IMR-90 (cell line): ENCODE data around the gene ANO2. TPM values are rescaled to one million over a fixed set of nuclear protein-coding genes. Genes with fewer than 3 reads are reported as not detected.

Source experiments
- ATAC-seq: fragments of 200-7000 bp; cut with Tn5 transposase; 2 replicates; pipeline ENCODE4 v1.9.1; 2020; ENCODE audit warnings: low read depth, mild to moderate bottlenecking, moderate library complexity
- BruUV-seq: library from RNA; stranded (reverse); fragments of 400-500 nt; replicated peaks from 2 replicates; lab custom pipeline; 2021; lab: Mats Ljungman, UMichigan
- CTCF ChIA-PET: fragments of 300-600 bp; formaldehyde crosslinking; extraction: SDS; loops from one replicate; lab custom pipeline; 2021; ENCODE audit warnings: antibody characterized with exemption; lab: Yijun Ruan, JAX
- POLR2A ChIA-PET: fragments of 300-600 bp; sonication (Branson Sonifier 250); formaldehyde crosslinking; loops from one replicate; lab custom pipeline; 2022; ENCODE audit warnings: antibody characterized with exemption; ENCODE audit not compliant: unreplicated experiment; lab: Charles Lee
- DNase-seq: peaks from one replicate; pipeline ENCODE4 v3.0.0; 2013
- H2AFZ ChIP-seq: replicated peaks from 2 replicates; pipeline ENCODE3; 2013; ENCODE audit warnings: low read length, mild to moderate bottlenecking; ENCODE audit not compliant: poor library complexity
- H2AK5ac ChIP-seq: 2 replicates; pipeline ENCODE4 v1.6.1; 2013; ENCODE audit warnings: low read depth, low read length, inconsistent platforms
- H2AK9ac ChIP-seq: replicated peaks from 2 replicates; pipeline ENCODE3; 2013; ENCODE audit warnings: mild to moderate bottlenecking, low read depth, low read length, moderate library complexity; ENCODE audit not compliant: poor library complexity
- H2BK120ac ChIP-seq: 2 replicates; pipeline ENCODE4 v1.6.1; 2013; ENCODE audit warnings: low read depth, low read length, inconsistent platforms
- H2BK15ac ChIP-seq: 3 replicates; pipeline ENCODE4 v1.6.1; 2013; ENCODE audit warnings: low read depth, low read length, inconsistent platforms
- H2BK20ac ChIP-seq: 2 replicates; pipeline ENCODE4 v1.6.1; 2013; ENCODE audit warnings: low read depth, mild to moderate bottlenecking, inconsistent platforms, low read length, moderate library complexity
- H2BK5ac ChIP-seq: 2 replicates; pipeline ENCODE4 v1.6.1; 2013; ENCODE audit warnings: mild to moderate bottlenecking, low read depth, low read length, inconsistent platforms; ENCODE audit not compliant: poor library complexity, severe bottlenecking
- H3K14ac ChIP-seq: replicated peaks from 2 replicates; pipeline ENCODE4 v1.6.1; 2013; ENCODE audit warnings: low read depth, low read length, inconsistent platforms
- H3K18ac ChIP-seq: 2 replicates; pipeline ENCODE4 v1.6.1; 2013; ENCODE audit warnings: low read depth, low read length, control low read depth
- H3K23ac ChIP-seq: 2 replicates; pipeline ENCODE4 v1.6.1; 2013; ENCODE audit warnings: low read depth, low read length, inconsistent platforms
- H3K27ac ChIP-seq: 2 replicates; pipeline ENCODE4 v1.5.1; 2013; ENCODE audit warnings: mild to moderate bottlenecking, control low read depth, low read length; ENCODE audit not compliant: insufficient read depth
- H3K27me3 ChIP-seq: 2 replicates; pipeline ENCODE4 v1.6.1; 2013; ENCODE audit warnings: low read length; ENCODE audit not compliant: control insufficient read depth, insufficient read depth
- H3K36me3 ChIP-seq: 2 replicates; pipeline ENCODE4 v1.6.1; 2013; ENCODE audit warnings: low read length, mixed read lengths; ENCODE audit not compliant: control insufficient read depth, insufficient read depth
- H3K4ac ChIP-seq: 2 replicates; pipeline ENCODE4 v1.6.1; 2013; ENCODE audit warnings: low read depth, low read length, inconsistent platforms
- H3K4me1 ChIP-seq: 2 replicates; pipeline ENCODE4 v1.6.1; 2013; ENCODE audit warnings: low read length, mixed read lengths; ENCODE audit not compliant: control insufficient read depth, insufficient read depth
- H3K4me2 ChIP-seq: 2 replicates; pipeline ENCODE4 v1.6.1; 2013; ENCODE audit warnings: low read depth, mild to moderate bottlenecking, control low read depth, low read length, moderate library complexity
- H3K4me3 ChIP-seq: 2 replicates; pipeline ENCODE4 v1.5.1; 2013; ENCODE audit warnings: low read depth, mild to moderate bottlenecking, control low read depth, low read length, moderate library complexity; ENCODE audit not compliant: insufficient read depth
- H3K56ac ChIP-seq: 2 replicates; pipeline ENCODE4 v1.6.1; 2013; ENCODE audit warnings: low read length, inconsistent platforms; ENCODE audit not compliant: insufficient read depth; ENCODE audit errors: extremely low read depth
- H3K79me1 ChIP-seq, 2 experiments: 2 replicates each; pipeline ENCODE4 v1.6.1; 2013; ENCODE audit warnings: low read length in 2 of 2, inconsistent platforms in 1 of 2, low read depth in 1 of 2
- H3K9ac ChIP-seq: 2 replicates; pipeline ENCODE4 v1.6.1; 2013; ENCODE audit warnings: low read depth, low read length, control low read depth
- H3K9me1 ChIP-seq: 2 replicates; pipeline ENCODE4 v1.6.1; 2013; ENCODE audit warnings: low read length, inconsistent platforms; ENCODE audit not compliant: insufficient read depth
- H3K9me3 ChIP-seq: 2 replicates; pipeline ENCODE4 v1.6.1; 2013; ENCODE audit warnings: low read length; ENCODE audit not compliant: control insufficient read depth, insufficient read depth
- H4K20me1 ChIP-seq: 2 replicates; pipeline ENCODE4 v1.6.1; 2013; ENCODE audit warnings: low read length, inconsistent platforms; ENCODE audit not compliant: insufficient read depth
- H4K5ac ChIP-seq: 2 replicates; pipeline ENCODE4 v1.6.1; 2013; ENCODE audit warnings: mild to moderate bottlenecking, low read depth, low read length, control low read depth
- H4K8ac ChIP-seq, 2 experiments: 2 replicates each; pipeline ENCODE4 v1.6.1; 2013; ENCODE audit warnings: low read depth in 2 of 2, low read length in 2 of 2, control low read depth in 1 of 2, inconsistent platforms in 1 of 2
- H4K91ac ChIP-seq: 2 replicates; pipeline ENCODE4 v1.6.1; 2013; ENCODE audit warnings: low read depth, low read length, inconsistent platforms; ENCODE audit not compliant: insufficient read depth
- BHLHE40 ChIP-seq: fragments of 150-350 bp; IDR thresholded peaks from 2 replicates; pipeline ENCODE4 v1.6.1; 2016; ENCODE audit warnings: mild to moderate bottlenecking, low read depth, low read length
- FOS ChIP-seq: fragments of 150-350 bp; IDR thresholded peaks from 2 replicates; pipeline ENCODE4 v1.6.1; 2016; ENCODE audit warnings: low read depth, low read length
- POLR2A ChIP-seq: IDR thresholded peaks from 2 replicates; pipeline ENCODE4 v1.6.1; 2012; ENCODE audit warnings: mild to moderate bottlenecking, low read depth, low read length
- WGBS, 2 experiments: methylation state at CpG; one replicate each; pipeline versions ENCODE4 v1.1.5 to v1.1.7; 2013; ENCODE audit warnings: missing lambda C conversion rate in 2 of 2; ENCODE audit not compliant: insufficient read length in 1 of 2; ENCODE audit errors: extremely low coverage in 2 of 2; 5-methylcytosine and 5-hydroxymethylcytosine counted together
- dilution Hi-C: fragments of 300-500 bp; cut with HindIII; formaldehyde crosslinking; loops from one replicate; pipeline ENCODE4 v1.14.3; 2018; ENCODE audit warnings: low sequenced_read_pairs; ENCODE audit not compliant: unreplicated experiment
- in situ Hi-C: fragments of 300-500 bp; cut with MboI; formaldehyde crosslinking; loops from 3 replicates; pipeline ENCODE4 v1.14.3; 2019; ENCODE audit warnings: low sequenced_read_pairs, inconsistent platforms, mixed read lengths
- intact Hi-C: fragments of 100-400 bp; cut with micrococcal nuclease; formaldehyde crosslinking; loops from 2 replicates; pipeline ENCODE4 v1.10.0; 2022
- polyA plus RNA-seq, 3 experiments: library from polyadenylated mRNA; depleted of rRNA; stranded (reverse); fragments of >200 nt; gene quantifications; 2 replicates each; pipeline ENCODE4 v1.2.3, GENCODE V29; 2012; ENCODE audit warnings: low replicate concordance in 1 of 3
- total RNA-seq: library from RNA; depleted of rRNA; stranded (reverse); fragments of >200 nt; gene quantifications from 2 replicates; pipeline ENCODE4 v1.2.3, GENCODE V29; 2012

Gene ANO2
- total and polyA plus RNA-seq, 2 of the 4 experiments (the other 2 are of a cell fraction) = 0.22 TPM; not detected in 1

GRCh38 chr12:5807514-5808219, 137.4 kb downstream of the ANO2 start:
- TF ChIP-seq POLR2A = no peak
- peak; percentile 9; the same call in 1 of the 2 replicates for TF ChIP-seq BHLHE40
- TF ChIP-seq FOS = no peak
- dilution Hi-C loops = no loop called here
- no CpG with 5 or more reads among the region's 8 CpGs for WGBS, 2 experiments
- no peak overlapping the region for H3K9ac ChIP-seq
- H4K8ac ChIP-seq = no peak overlapping the region
- peak overlapping the region; percentile 27; the same call in 1 of the 2 replicates for H2AK5ac ChIP-seq
- no peak overlapping the region for H3K4me3 ChIP-seq
- no peak overlapping the region for H3K4ac ChIP-seq
- H2BK20ac ChIP-seq = peak overlapping the region; percentile 38; the same call in 1 of the 2 replicates
- H3K18ac ChIP-seq = no peak overlapping the region
- no peak overlapping the region for H3K56ac ChIP-seq
- ATAC-seq (no peak), DNase-seq (peak; percentile 20)
- H4K20me1 ChIP-seq = no peaks in the 10 kb centered on the region
- peaks cover 12% of the 10 kb centered on the region for H3K27me3 ChIP-seq
- H2BK15ac ChIP-seq = no peak overlapping the region
- no peaks in the 10 kb centered on the region for H3K36me3 ChIP-seq
- no peak overlapping the region for H2AFZ ChIP-seq
- H3K9me3 ChIP-seq = no peaks in the 10 kb centered on the region
- peak overlapping the region; percentile 44 for H2BK120ac ChIP-seq
- ChIA-PET POLR2A (no interaction called here), CTCF (no interaction called here)
- intact Hi-C loops = no loop called here
- no peak overlapping the region for H3K27ac ChIP-seq
- H2AK9ac ChIP-seq = no peak overlapping the region
- no peak overlapping the region for H3K23ac ChIP-seq
- H3K9me1 ChIP-seq = no peaks in the 10 kb centered on the region
- peaks cover 5% of the 10 kb centered on the region for H3K4me1 ChIP-seq
- in situ Hi-C loops = no loop called here
- H2BK5ac ChIP-seq = no peak overlapping the region
- H4K91ac ChIP-seq = no peak overlapping the region
- no peak overlapping the region for H3K14ac ChIP-seq
- no peak overlapping the region for H4K5ac ChIP-seq
- no TSS peak for BruUV-seq
- no peak overlapping the region for H3K4me2 ChIP-seq
- H3K79me1 ChIP-seq = no peaks in the 10 kb centered on the region
